Neural cell (in vitro differentiated cells): ENCODE data around the gene HARS1. TPM values are rescaled to one million over a fixed set of nuclear protein-coding genes. Genes with fewer than 3 reads are reported as not detected.

Experiments
- H2AFZ ChIP-seq: fragments of 200-600, 300-800 bp; sonication (generic), shearing (Covaris generic); 2 replicates; pipeline ENCODE4 v1.6.0; 2014; ENCODE audit warnings: low read depth, mild to moderate bottlenecking, antibody characterized with exemption, low read length, moderate library complexity
- H3F3A ChIP-seq: fragments of 200-600 bp; shearing (Covaris generic); 2 replicates; pipeline ENCODE4 v1.6.1; 2016; ENCODE audit warnings: mild to moderate bottlenecking, moderate library complexity, mixed read lengths, antibody characterized with exemption, low read length; ENCODE audit not compliant: insufficient read depth, poor library complexity, severe bottlenecking
- H3K27ac ChIP-seq: fragments of 200-600, 300-800 bp; sonication (generic), shearing (Covaris generic); 2 replicates; pipeline ENCODE4 v1.5.1; 2014; ENCODE audit warnings: mild to moderate bottlenecking, low read length, moderate library complexity
- H3K27me3 ChIP-seq: fragments of 300-800, 200-600 bp; sonication (generic), shearing (Covaris generic); 2 replicates; pipeline ENCODE4 v1.6.0; 2014; ENCODE audit warnings: mild to moderate bottlenecking, low read depth, low read length, moderate library complexity; ENCODE audit not compliant: insufficient read depth
- H3K36me3 ChIP-seq: fragments of 300-800, 200-600 bp; sonication (generic), shearing (Covaris generic); 2 replicates; pipeline ENCODE4 v1.5.1; 2014; ENCODE audit warnings: mild to moderate bottlenecking, antibody characterized with exemption, low read length, moderate library complexity; ENCODE audit not compliant: insufficient read depth
- H3K4me2 ChIP-seq: fragments of 300-800, 200-600 bp; sonication (generic), shearing (Covaris generic); 2 replicates; pipeline ENCODE4 v1.6.0; 2014; ENCODE audit warnings: mild to moderate bottlenecking, low read length
- H3K4me3 ChIP-seq: fragments of 300-800, 200-600 bp; sonication (generic), shearing (Covaris generic); 2 replicates; pipeline ENCODE4 v1.5.1; 2014; ENCODE audit warnings: mild to moderate bottlenecking, low read length, moderate library complexity
- H3K79me2 ChIP-seq: fragments of 200-600 bp; shearing (Covaris generic); replicated peaks from 2 replicates; pipeline ENCODE4 v1.6.0; 2014; ENCODE audit warnings: mild to moderate bottlenecking, low read length, moderate library complexity; ENCODE audit not compliant: insufficient read depth
- H3K9ac ChIP-seq: fragments of 300-800, 200-600 bp; sonication (generic), shearing (Covaris generic); 2 replicates; pipeline ENCODE4 v1.6.1; 2016; ENCODE audit warnings: mild to moderate bottlenecking, low read length, mixed read lengths
- H3K9me2 ChIP-seq: fragments of 200-600 bp; shearing (Covaris generic); 2 replicates; pipeline ENCODE4 v1.6.1; 2016; ENCODE audit warnings: mild to moderate bottlenecking, low read length, mixed read lengths; ENCODE audit not compliant: insufficient read depth
- H3K9me3 ChIP-seq: fragments of 200-600, 300-800 bp; sonication (generic), shearing (Covaris generic); 2 replicates; pipeline ENCODE4 v1.6.1; 2016; ENCODE audit warnings: mild to moderate bottlenecking, mixed run types, low read length, moderate library complexity, mixed read lengths
- H4K20me1 ChIP-seq: fragments of 200-600 bp; shearing (Covaris generic); 2 replicates; pipeline ENCODE4 v1.6.1; 2016; ENCODE audit warnings: mild to moderate bottlenecking, mixed run types; ENCODE audit not compliant: insufficient read depth
- EP300 ChIP-seq: fragments of 450-650 bp; conservative IDR thresholded peaks from 2 replicates; pipeline ENCODE4 v1.6.1; 2014; ENCODE audit warnings: antibody characterized with exemption, mild to moderate bottlenecking, moderate library complexity; ENCODE audit not compliant: poor library complexity, severe bottlenecking
- EZH2 ChIP-seq: fragments of 200-600, 300-800 bp; shearing (Covaris generic), sonication (generic); IDR thresholded peaks from 2 replicates; pipeline ENCODE4 v1.6.1; 2014; ENCODE audit warnings: antibody characterized with exemption, low read length, borderline replicate concordance, mild to moderate bottlenecking; ENCODE audit not compliant: insufficient read depth, poor library complexity, severe bottlenecking
- MXI1 ChIP-seq: fragments of 450-650 bp; conservative IDR thresholded peaks from 2 replicates; pipeline ENCODE4 v1.6.1; 2014; ENCODE audit warnings: antibody characterized with exemption, mild to moderate bottlenecking; ENCODE audit not compliant: poor library complexity, severe bottlenecking
- POLR2AphosphoS5 ChIP-seq: IDR thresholded peaks from 2 replicates; pipeline ENCODE4 v1.6.1; 2012
- RAD21 ChIP-seq: fragments of 450-650 bp; conservative IDR thresholded peaks from 2 replicates; pipeline ENCODE4 v1.6.1; 2014; ENCODE audit warnings: antibody characterized with exemption, mild to moderate bottlenecking, moderate library complexity
- SMC3 ChIP-seq: fragments of 450-650 bp; conservative IDR thresholded peaks from 2 replicates; pipeline ENCODE4 v1.6.1; 2014; ENCODE audit warnings: antibody characterized with exemption, mild to moderate bottlenecking, moderate library complexity; ENCODE audit not compliant: poor library complexity
- TAF1 ChIP-seq: IDR thresholded peaks from 2 replicates; pipeline ENCODE4 v1.6.1; 2012; ENCODE audit warnings: low read depth
- polyA plus RNA-seq: library from polyadenylated mRNA; depleted of rRNA; stranded (reverse); fragments of >200 nt; gene quantifications from 2 replicates; pipeline ENCODE4 v1.2.3, GENCODE V29; 2014
- TF ChIP-seq, protein P1 (sequence below): fragments of 450-650 bp; IDR thresholded peaks from 2 replicates; pipeline ENCODE4 v1.5.1; 2014; ENCODE audit warnings: antibody characterized with exemption, mild to moderate bottlenecking, moderate library complexity; ENCODE audit not compliant: poor library complexity, severe bottlenecking
- TF ChIP-seq, protein P2 (sequence below): IDR thresholded peaks from 2 replicates; pipeline ENCODE4 v1.6.1; 2012; ENCODE audit warnings: borderline replicate concordance

Gene HARS1
- polyA plus RNA-seq, 1 donor from 2014 or later: 80.2 TPM

DNA sequence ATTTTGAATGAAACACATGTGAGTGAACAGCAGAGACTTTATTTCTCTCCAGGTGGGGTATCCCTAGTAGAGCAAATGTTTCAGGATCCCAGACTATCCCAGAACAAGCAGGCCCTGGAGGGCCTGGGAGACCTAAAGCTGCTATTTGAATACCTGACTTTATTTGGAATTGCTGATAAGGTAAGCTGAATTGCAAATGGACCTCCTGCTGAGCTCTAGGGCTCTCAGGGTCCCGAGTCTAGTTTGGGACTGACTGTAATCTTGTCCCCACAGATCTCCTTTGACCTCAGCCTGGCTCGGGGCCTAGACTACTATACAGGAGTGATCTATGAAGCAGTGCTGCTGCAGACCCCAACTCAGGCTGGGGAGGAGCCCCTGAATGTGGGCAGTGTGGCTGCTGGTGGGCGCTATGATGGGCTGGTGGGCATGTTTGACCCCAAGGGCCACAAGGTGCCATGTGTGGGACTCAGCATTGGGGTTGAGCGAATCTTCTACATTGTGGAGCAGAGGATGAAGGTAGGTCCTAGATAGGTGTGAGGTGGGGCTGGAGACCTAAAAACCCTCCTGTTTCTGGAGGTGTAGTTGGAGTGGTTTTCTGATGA, 5.8 kb upstream of the HARS1 start:
- no peak overlapping the region for H2AFZ ChIP-seq
- H3K4me3 ChIP-seq: no peak overlapping the region
- H3K9me2 ChIP-seq: no peaks in the 10 kb centered on the region
- H3F3A ChIP-seq: no peaks in the 10 kb centered on the region
- no peaks in the 10 kb centered on the region for H3K27me3 ChIP-seq
- no peak for TF ChIP-seq RAD21
- TF ChIP-seq TAF1: no peak
- TF ChIP-seq, protein P1, sequence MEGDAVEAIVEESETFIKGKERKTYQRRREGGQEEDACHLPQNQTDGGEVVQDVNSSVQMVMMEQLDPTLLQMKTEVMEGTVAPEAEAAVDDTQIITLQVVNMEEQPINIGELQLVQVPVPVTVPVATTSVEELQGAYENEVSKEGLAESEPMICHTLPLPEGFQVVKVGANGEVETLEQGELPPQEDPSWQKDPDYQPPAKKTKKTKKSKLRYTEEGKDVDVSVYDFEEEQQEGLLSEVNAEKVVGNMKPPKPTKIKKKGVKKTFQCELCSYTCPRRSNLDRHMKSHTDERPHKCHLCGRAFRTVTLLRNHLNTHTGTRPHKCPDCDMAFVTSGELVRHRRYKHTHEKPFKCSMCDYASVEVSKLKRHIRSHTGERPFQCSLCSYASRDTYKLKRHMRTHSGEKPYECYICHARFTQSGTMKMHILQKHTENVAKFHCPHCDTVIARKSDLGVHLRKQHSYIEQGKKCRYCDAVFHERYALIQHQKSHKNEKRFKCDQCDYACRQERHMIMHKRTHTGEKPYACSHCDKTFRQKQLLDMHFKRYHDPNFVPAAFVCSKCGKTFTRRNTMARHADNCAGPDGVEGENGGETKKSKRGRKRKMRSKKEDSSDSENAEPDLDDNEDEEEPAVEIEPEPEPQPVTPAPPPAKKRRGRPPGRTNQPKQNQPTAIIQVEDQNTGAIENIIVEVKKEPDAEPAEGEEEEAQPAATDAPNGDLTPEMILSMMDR: no peak
- TF ChIP-seq EP300: no peak
- no peak overlapping the region for H3K27ac ChIP-seq
- no peaks in the 10 kb centered on the region for H4K20me1 ChIP-seq
- peaks cover 16% of the 10 kb centered on the region for H3K36me3 ChIP-seq
- H3K9ac ChIP-seq: no peak overlapping the region
- H3K4me2 ChIP-seq: no peak overlapping the region
- no peaks in the 10 kb centered on the region for H3K9me3 ChIP-seq
- peaks cover 22% of the 10 kb centered on the region for H3K79me2 ChIP-seq

DNA sequence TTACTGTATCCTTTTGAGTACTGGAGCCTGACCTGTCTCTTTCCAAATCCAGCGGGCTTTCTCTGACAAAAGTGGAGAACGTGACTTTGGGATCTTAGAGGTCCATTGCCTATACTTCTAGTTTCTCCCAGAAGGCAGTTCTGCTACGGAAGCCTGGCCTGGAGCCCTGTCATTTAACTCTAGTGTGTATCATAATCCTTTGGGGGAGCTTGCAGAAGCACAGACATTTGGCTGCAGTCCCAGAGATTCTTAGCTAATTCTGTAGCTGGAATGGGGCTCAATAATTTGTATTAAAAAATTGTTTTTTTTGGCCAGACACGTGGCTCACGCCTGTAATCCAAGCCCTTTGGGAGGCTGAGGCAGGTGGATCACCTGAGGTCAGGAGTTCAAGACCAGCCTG, 3.1 kb upstream of the HARS1 start:
- Histone ChIP-seq H3K79me2 (peaks cover 22% of the 10 kb centered on the region), H3K4me3 (no peak overlapping the region), H3K4me2 (no peak overlapping the region), H2AFZ (no peak overlapping the region), H3K9me3 (no peaks in the 10 kb centered on the region), H3K36me3 (peaks cover 16% of the 10 kb centered on the region), H3K9ac (no peak overlapping the region), H3F3A (no peaks in the 10 kb centered on the region), H4K20me1 (no peaks in the 10 kb centered on the region), H3K27me3 (no peaks in the 10 kb centered on the region), H3K9me2 (no peaks in the 10 kb centered on the region), H3K27ac (no peak overlapping the region)
- TF ChIP-seq TAF1 (no peak), EZH2 (no peak), EP300 (no peak), SMC3 (no peak), POLR2AphosphoS5 (no peak), MXI1 (no peak), RAD21 (no peak)
- TF ChIP-seq, protein P2, sequence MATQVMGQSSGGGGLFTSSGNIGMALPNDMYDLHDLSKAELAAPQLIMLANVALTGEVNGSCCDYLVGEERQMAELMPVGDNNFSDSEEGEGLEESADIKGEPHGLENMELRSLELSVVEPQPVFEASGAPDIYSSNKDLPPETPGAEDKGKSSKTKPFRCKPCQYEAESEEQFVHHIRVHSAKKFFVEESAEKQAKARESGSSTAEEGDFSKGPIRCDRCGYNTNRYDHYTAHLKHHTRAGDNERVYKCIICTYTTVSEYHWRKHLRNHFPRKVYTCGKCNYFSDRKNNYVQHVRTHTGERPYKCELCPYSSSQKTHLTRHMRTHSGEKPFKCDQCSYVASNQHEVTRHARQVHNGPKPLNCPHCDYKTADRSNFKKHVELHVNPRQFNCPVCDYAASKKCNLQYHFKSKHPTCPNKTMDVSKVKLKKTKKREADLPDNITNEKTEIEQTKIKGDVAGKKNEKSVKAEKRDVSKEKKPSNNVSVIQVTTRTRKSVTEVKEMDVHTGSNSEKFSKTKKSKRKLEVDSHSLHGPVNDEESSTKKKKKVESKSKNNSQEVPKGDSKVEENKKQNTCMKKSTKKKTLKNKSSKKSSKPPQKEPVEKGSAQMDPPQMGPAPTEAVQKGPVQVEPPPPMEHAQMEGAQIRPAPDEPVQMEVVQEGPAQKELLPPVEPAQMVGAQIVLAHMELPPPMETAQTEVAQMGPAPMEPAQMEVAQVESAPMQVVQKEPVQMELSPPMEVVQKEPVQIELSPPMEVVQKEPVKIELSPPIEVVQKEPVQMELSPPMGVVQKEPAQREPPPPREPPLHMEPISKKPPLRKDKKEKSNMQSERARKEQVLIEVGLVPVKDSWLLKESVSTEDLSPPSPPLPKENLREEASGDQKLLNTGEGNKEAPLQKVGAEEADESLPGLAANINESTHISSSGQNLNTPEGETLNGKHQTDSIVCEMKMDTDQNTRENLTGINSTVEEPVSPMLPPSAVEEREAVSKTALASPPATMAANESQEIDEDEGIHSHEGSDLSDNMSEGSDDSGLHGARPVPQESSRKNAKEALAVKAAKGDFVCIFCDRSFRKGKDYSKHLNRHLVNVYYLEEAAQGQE: no peak
- TF ChIP-seq, protein P1: no peak
